ENCODE measurements around the gene LBR.
A peak's percentile ranks its signal among the peaks of the same experiment; 100 is the strongest.

LBR gene

GRCh38 chr1:225462714-225463574 is 35.1 kb upstream of the LBR start:
- no peak for DNase-seq

DNA sequence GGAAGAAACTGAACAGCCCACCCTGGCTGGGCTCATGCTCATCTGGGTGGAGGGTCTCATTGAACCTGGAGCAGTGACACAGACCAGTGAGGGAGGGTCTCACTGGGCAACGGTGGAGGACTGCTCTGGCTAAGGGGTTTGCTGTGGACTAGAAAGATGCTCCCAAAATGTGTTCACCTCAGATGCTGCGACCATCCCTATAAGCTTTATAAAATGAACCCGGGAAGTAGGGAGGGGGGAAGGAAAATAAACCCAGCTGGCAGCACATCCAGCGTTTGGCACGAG is 34.5 kb upstream of the LBR start:
- DNase-seq, result no peak

DNA sequence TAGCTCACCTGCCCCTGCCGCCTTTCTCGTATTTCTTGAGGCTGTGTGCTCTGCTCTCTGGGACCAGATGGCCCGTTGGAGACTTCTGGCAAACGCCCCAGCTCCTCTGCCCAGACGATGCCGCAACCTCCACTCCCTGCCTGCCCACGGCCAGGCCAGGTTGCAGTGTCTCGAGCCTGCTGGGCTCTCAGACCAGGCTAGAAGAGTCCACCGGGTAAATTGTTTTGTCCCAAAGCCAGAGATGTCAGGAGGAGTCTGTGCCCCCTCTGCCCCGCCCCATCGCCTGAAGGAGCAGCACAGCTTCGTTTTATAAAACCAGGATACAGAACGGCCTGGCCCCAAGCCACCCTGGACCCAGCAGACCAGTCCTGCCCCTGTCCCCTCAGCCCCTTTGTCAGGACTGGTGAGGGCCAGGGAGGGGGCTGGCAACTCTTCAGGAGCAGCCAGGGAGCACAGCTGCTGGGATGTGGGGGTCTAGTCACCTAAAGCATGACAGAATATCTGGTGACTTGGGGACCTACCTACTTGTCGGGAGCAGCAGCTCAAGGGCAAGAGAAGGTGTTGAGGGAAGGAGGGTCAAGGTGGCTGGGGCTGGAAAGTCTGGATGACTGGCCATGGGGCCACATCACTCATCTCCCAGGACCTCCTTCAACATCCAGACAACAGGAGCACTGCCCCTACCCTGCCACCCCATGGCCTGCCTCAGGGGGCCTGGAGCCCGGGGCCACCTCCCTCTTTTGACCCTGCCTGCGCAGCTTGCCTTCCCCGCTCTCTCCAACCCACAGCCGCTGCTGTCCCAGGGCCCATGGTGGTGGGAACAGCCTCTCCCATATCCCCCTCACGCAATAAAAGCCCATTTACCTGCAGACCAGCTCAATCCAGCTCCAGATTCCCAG is 33.9 kb upstream of the LBR start:
- DNase-seq, result no peak

- DNase-seq, result peak; percentile 78
These were observed 33.1 kb upstream of the LBR start for GRCh38 chr1:225460737-225461532.

- no peak for DNase-seq
These were observed 32.3 kb upstream of the LBR start for GRCh38 chr1:225460021-225460736.

DNA sequence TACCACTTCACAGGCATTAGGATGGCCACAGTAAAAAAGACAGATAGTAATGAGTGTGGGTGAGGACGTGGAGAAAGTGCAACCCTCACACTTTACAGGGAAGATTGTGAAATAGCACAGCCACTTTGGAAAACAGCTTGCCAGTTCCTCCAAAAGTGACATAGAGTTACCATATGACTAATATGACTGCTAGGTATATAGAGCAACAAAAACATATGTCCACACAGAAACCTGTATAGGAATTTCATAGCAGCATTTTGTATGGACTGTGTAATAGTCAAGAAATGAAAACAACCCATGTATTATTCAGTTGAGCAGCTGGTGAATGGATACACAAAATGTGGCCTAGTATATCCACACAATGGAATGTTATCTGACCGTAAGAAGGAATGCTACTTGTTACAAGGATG is 30.4 kb upstream of the LBR start:
- DNase-seq, result no peak

DNA sequence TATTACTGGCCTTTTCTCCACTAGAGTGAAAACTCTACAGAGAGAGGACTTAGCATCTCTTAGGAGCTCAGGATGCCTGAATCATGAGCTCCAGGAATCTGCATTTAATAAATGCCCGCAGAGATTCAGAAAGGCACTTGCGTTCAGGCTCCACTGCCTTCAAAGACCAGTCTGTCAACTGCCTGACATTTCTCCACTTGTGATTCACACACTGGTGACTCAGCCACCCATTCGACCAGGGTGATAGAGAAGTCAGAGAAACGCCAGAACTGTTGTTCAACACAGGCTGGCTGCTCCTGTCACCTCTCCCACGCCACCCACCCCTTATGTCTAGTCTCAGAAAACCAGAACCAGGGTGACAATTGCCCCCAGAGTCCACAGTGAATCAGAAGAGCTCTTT is 26.9 kb upstream of the LBR start:
- DNase-seq, result peak; percentile 62

GRCh38 chr1:225453797-225454648 is 26.2 kb upstream of the LBR start:
- no peak for DNase-seq

GRCh38 chr1:225451840-225452515 is 24.1 kb upstream of the LBR start:
- DNase-seq, result no peak

- DNase-seq, result no peak
These were observed 23.5 kb upstream of the LBR start for GRCh38 chr1:225451340-225451739.

- no peak for DNase-seq
These were observed 22.8 kb upstream of the LBR start for GRCh38 chr1:225450491-225451191.

GRCh38 chr1:225449774-225450173 is 21.9 kb upstream of the LBR start:
- DNase-seq, result no peak

- no peak for DNase-seq
These were observed 21.4 kb upstream of the LBR start for GRCh38 chr1:225449261-225449660.

DNA sequence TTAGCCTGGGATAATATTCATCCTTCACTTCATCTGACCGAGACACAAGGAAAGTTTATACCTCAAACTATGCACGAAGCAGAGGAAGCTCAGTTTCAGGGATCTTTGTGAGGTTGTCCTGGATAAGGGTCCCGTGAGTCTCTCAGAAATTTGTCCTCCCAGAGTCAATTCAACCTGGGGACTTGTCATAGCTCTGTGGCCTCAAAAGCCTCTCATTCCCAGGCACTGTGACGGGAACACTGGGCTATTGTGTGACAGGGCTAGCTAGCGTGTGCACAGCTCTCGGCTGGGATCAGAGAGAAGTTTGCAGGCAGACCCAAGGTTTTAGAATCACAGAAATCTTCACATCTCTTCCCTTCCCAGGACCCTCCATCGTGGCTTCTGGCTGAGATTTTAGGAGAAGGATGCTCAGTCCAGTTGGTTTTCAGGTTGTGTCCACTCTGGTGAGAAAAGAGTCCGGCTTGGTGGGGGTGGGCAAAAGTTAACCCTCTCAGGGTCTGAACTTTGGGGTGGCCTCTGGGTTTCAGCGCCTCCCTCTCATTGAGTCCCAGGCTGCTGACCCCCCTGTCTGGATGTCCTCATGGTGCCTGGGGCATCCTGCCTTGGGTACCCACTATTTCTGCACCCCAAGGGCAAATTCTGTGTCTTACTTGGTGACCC is 20.4 kb upstream of the LBR start:
- no peak for DNase-seq

GRCh38 chr1:225447650-225448089 is 19.8 kb upstream of the LBR start:
- no peak for DNase-seq

DNA sequence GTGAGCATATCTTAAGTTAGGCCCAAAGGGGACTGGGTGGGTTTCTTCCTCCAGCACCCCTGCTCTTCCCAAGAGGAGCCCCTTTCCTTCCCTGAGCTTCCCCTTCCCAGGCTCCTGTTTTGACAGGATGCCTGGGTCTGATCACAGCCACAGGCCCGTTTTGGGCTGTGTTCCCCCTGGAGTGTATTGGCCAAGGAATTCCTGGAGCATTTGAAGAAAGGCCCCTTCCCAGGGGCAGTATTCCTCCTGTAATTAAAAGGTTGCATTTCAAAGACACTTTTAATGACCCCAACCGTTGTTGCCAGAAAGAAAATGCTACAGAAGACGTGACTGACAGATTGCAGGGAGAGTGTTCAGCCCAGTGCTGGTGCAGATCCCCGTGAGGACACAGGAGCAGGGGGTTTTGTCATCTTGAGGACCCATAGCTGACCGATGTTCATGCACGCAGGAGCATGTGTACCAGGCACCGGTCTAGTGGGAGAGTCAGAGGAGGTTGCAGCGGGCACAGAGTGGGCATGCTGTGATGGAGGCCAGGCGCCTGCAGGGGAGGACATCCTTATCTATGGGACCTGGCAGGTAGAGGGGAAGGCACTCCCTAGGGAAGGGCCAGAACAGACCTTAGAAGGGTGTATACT is 19.3 kb upstream of the LBR start:
- DNase-seq, result no peak

DNA sequence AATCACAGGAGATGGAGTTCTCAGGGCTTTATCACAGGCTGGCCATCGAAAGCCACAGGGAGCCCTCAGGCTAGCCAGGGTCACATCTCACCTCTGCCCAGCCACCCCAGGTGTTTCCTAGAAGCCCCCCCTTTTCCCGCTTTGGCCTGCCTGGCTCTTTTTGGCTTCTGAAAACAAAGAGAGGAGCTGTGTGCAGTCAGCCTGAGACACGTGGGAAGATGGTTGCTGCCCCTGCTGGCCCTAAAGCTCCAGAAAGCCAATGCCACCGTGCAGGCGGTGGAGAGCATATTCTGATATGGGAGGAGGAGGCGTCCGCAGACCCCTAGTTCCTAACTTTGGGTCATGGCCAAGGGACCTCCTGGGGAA is 18.7 kb upstream of the LBR start:
- no peak for DNase-seq

DNA sequence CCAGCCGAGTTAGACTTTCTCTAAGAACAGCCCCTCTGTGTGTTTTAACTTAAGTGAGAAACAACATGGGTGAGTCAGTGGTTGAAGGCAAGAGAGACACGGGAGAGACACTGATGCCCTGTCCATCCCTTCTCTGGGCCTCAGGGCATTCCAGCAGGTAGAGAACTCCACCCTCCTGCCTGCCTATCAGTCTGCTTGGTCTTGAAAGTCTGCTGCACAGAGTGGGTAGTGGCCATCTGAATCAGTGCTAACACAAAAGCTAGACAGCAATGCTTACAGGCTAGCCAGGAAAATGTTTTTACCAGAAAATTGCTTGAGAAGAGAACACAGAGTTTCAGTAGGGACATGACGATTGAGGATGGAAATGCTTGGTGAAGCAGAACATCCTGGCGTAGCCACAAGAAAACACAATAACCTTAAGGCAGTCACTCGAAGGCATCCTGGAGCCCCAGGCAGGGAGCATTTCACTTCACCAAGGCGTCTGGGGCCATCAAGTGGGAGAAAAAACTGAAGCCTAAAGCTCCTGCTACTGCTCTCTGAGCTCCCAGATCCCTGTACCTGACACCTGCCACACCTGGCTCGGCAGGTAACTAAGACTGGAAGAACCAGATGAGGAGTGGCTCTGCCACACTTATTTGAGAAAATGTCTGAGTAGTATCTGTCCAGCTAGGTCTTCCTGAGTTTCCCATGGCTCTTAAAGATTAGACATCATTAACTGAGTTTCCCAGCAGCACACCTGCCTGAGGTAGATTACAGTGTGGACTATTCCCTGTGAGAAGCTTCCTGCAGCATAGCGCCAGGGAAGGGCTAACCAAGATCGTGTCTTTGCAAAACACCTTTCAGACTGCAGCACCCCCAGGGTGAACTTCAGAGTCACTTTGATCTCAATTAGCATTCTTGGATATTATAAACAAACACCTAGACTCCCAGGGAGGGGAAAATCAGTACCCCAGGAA is 18.1 kb upstream of the LBR start:
- DNase-seq, result no peak
